HG02678 (cell line): ENCODE results near the gene UPK3BL2.
"Not testable (repeated sequence)": the region's sequence is repeated elsewhere in the genome, so short reads cannot be mapped to it uniquely, and the experiment has no call there.

ENCODE experiments used
- ATAC-seq: cut with Tn5 transposase; IDR thresholded peaks from one replicate; pipeline ENCODE4 v1.9.1; 2021; ENCODE audit warnings: mild to moderate bottlenecking, moderate library complexity; ENCODE audit not compliant: unreplicated experiment

The UPK3BL2 gene, protein sequence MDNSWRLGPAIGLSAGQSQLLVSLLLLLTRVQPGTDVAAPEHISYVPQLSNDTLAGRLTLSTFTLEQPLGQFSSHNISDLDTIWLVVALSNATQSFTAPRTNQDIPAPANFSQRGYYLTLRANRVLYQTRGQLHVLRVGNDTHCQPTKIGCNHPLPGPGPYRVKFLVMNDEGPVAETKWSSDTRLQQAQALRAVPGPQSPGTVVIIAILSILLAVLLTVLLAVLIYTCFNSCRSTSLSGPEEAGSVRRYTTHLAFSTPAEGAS

DNA sequence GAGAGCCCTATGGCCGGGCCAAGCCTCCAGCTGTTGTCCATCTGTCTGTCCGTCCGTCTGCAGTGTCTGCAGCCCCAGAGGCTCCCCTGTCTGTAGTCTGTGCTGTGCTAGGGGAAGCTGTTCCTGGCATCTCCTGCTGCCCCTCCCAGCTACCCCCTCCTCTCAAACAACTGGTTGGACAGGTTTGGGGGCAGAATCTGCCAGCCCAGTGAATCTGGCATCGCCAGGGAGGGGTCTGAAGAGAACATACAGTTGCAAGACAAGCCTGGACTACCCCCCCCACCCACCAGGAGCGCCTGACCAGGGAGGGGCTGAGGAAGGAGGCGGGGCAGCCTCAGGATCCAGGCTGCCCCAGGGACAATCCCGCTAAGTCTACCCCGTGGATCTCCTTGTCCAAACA lies at the start of gene UPK3BL2:
UPK3BL2 (minus strand) TSS at position 101 of the 400 bp plus-strand sequence; CDS start at position 41, 60 bp downstream.
- ATAC-seq, result not testable (repeated sequence)

DNA sequence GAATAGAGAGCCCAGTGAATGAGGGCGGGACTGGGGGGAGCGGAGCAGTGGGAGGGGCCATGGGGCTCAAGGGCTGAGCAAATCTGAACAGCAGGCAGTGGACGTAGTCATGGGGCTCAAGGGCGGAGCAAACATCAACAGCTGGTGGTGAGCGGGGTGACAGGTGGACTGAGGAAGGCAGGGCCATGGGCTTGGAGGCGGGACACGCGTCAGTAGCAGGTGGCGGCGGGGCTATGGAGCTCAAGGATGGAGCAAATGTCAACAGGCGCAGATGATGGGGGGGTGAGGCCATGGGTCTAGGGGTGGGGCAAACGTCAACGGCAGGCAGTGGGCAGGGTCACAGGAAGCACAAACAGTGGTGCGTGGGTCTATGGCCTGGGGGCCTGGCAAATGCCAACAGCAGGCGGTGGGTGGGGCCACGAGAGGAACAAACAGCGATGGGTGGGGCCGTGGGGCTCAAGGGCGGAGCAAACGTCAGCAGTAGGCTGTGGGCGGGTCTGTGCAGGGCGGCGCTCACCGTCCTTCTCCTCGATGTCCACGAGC lies 49.1 kb upstream of the UPK3BL2 start:
- ATAC-seq, result peak; percentile 53

DNA sequence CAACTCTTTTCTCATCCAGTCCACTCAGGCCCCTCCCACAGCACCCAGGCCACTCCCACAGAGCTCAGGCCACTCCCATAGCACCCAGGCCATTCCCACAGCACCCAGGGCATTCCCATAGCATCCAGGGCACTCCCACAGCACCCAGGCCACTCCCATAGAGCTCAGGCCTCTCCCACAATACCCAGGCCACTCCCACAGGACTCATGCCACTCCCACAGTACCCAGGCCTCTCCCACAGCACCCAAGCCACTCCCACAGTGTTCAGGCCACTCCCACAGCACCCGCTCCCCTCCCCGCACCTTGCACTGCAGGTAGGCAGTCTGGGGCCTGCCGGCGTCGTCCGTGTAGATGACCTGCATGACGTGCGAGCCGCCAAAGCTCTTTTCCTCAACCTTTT lies 46.4 kb upstream of the UPK3BL2 start:
- ATAC-seq, result peak; percentile 38

DNA sequence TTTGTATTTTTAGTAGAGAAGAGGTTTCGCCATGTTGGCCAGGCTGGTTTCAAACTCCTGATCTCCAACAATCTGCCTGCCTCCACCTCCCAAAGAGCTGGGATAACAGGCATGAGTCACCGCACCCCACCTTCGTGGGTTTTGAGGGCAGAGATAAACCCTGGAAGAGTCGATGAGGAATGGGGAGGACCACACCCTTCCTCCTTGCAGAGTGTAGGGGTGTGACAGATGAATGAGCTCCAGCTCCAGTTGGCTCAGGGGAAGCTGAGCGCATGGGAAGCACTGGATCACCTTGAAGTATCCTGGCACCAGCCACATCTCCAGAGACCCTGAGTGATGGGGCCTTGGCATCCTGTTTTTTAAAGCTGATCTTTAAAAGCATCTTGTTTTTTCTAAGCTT lies 40.0 kb upstream of the UPK3BL2 start:
- ATAC-seq, result not testable (repeated sequence)

DNA sequence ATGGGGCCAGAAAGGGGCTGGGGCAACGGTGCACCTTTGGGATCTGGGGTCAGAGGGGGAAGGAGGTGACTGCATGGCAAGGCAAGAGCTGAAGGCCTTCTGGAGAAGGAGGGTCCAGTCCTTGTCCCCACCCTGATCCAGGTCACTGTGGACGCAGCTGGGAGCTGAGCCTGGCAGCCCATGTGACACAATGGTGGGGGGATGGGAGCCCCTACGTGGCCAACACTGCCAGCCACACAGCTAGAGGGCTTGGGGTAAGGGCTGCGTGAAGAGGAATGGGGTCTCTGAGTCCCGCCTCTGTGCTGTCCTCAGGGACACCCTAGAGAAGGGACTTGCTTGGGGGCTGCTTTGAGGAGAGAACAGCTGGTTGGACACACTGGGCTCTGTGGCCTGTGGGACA lies 38.2 kb upstream of the UPK3BL2 start:
- ATAC-seq, result not testable (repeated sequence)

DNA sequence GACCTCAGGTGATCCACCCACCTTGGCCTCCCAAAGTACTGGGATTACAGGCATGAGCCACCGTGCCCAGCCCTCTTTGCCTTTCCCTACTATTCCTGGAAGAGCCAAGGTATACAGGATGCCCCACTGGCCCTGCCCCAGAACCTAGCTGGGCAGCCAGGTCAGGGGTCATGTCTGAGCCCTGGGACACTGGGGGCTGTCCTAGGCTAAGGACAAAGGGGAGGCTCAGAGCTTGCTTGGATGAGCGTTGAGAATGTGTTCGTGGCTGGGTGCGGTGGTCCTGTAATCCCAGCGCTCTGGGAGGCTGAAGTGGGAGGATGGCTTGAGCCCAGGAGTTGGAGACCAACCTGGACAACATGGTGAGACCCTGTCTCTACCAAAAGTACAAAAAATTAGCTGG lies 35.0 kb upstream of the UPK3BL2 start:
- not testable (repeated sequence) for ATAC-seq

DNA sequence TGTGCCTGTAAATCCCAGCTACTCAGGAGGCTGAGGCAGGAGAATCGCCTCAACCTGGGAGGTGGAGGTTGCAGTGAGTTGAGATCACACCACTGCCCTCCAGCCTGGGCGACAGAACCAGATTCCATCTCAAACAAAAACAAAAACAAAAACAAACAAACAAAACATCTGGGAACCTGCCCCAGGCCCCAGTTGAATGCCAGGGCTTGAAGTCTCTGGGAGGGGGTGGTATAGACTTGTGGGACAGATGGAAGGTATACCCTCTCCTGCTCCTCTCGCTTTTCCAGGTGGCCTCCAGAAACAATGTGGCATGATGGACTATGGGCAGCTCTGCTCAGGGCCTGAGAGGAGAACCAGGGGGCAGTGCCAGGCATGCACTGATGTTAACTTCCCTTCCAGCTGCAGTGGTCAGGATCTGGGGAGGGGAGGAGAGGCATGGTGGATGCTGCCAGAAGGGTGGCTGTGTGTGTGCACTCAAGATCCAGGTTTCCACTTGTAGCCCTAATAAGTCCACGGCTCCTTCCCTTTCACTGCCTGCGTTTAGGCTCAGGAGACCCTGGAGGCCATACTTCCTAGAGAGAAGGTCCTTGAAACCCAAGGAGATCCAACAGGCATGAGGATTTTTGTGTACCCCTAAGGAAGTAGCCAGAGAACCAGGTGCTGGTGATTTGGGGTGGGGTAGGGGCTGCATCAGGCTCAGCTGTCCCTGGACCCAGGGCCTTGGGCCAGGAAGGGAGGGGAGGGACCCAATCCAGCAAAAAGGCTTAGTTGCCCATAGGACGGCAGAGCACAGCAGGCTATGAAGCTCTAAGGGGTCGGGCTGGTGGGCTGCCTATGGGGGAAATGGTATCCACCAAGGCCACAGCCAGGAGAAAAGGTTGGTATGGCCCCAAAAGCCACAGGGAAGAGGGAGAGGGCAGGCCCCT lies 34.1 kb upstream of the UPK3BL2 start:
- not testable (repeated sequence) for ATAC-seq

DNA sequence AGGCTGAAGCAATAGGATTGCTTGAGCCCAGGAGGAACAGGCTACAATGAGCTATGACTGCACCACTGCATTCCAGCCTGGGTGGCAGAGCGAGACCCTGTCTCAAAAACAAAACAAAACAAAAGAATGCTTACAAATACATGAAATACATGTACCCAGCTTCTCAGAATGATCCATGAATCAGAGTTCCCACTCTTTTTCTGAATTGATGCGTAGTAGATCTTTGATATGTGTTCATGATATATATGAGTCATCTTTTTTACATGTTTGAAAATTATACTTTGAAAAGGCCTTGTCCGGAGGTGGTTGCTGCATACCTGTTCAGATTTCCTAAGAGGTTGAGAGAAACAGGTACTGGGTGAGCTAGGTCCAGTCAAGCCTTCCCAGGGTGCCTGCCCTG lies 32.9 kb upstream of the UPK3BL2 start:
- not testable (repeated sequence) for ATAC-seq

DNA sequence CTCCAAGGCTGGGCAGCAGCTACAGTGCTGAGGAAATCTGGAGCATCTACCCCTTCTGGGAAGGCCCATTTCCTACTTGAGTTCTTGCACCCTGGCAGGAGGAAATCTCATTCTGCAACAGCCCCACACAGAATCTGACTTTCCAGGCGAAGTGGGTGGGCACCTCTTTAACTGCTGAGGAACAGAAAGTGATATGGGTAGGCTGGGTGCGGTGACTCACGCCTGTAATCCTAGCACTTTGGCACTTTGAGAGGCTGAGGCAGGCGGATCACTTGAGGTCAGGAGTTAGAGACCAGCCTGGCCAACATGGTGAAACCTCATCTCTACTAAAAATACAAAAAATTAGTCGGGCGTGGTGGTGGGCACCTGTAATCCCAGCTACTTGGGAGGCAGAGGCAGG lies 31.1 kb upstream of the UPK3BL2 start:
- not testable (repeated sequence) for ATAC-seq

DNA sequence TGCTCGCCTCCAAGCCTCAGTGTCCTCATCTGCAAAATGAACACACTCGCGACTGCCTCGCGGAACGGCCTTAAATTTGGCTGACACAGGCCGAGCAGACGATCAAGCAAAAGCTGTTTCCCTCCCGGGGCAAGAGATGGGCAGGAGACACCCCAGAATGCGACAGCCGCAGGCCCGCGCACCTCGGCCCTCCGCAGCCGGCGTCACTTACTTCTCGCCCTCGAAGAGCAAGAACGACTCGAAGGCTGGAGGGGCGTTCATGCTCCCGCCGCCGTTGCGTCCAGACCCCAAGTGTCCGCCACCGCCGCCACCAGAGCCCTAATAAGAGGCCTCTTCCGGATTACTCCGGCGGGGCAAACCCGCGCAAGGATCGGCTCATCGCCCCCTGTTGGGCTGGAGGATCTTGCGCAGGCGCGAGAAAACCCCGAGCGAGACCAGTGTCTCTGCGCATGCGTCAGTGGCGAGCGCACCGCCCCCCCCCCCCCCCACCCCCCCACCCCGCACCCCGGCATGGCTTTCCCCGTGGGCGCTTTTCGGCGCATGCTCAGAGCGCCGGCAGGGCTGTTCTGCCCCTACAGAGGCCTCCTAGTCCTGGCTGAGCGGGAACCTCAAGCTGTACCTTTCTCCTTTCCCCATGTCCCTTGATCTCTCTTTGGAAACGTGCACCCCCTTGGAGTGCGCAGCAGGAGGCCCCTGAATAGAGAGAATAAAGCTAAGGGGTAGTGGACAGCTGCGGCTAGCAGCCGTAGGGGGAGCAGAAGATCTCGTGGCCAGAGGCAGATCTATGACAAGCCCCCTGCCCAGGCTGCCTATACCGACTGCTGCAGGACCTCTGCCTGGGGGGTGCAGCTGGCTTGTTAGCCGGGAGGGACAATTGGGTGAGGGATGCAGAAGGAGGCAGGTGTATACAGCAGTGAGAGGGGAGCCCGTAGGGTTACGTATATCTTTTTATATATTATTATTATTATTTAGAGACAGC lies 29.1 kb upstream of the UPK3BL2 start, which contains the start of gene POLR2J3:
POLR2J3 (minus strand) TSS at position 323 of the 979 bp plus-strand sequence; CDS start at position 261, 62 bp downstream.
- ATAC-seq, result peak; percentile 94

DNA sequence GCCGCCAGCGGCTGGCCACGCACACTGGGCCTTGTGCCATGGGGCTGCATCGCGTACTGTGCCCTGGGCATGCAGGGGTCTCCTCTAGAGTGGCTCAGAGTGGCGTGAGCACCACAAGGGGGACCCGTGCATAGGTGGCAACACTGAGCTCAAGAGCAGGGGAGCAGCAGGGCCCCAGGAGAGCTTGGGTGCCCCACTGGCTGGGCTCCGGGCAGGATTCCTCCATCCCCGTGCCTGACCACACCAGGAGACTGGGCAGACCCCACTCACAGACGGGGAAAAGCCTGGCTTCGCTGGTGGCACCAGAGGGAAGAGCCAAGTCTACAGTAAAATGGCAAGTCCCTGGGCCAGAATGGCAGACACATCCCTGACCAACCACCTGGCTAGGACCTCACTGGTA lies 25.1 kb upstream of the UPK3BL2 start:
- not testable (repeated sequence) for ATAC-seq

DNA sequence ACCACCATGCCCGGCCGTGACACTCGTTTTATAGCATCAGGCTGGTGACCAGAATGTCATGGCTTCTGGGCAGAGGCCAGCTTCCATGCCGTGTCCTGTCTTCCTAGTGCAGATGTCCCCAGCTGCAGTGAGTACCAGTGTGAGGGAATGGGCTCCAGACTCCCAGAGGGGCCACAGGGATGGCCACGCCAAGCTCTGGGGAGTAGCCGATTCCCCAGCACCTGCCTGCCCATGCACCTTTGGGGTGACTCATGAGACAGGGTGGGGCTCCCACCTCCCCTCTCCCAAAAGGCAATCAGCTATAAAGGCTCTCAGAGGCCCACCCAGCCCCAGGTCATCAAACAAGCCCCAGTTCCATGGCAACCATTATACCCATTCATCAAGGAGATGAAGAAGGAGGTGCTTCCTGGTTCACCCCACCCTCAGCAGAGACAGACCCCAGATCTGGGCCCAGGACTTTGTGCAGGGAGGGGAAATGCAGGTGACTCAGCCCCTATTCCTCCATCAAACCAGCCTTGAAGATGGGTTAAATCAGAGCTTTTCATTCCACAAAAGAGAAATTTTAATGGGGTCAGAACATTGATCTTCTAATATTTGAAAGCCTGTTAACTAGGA lies 7.4 kb upstream of the UPK3BL2 start, which contains the start of gene SPDYE2:
SPDYE2 (plus strand) TSS at position 419 of the 615 bp plus-strand sequence. CDS start 2,030 bp downstream, outside the sequence.
- ATAC-seq, result not testable (repeated sequence)

DNA sequence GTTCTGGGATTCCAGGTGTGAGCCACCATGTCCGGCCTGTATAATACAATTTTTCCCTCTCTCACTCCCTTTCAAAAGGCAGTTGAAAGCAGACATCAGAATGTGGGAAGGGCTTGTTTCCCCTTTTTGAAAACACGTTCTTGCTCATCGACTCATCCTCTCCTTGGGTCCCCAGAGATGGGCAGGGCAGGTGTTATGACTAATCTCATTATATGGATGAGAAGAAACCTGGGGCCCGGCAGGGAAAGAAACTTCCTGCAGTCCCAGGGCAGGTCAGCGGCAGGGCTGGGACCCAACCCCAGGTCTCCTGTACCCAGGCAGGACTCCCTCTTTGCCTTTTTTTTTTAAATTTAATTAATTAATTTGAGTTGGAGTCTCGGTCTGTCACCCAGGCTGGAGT lies 2.9 kb upstream of the UPK3BL2 start:
- ATAC-seq, result peak; percentile 84

DNA sequence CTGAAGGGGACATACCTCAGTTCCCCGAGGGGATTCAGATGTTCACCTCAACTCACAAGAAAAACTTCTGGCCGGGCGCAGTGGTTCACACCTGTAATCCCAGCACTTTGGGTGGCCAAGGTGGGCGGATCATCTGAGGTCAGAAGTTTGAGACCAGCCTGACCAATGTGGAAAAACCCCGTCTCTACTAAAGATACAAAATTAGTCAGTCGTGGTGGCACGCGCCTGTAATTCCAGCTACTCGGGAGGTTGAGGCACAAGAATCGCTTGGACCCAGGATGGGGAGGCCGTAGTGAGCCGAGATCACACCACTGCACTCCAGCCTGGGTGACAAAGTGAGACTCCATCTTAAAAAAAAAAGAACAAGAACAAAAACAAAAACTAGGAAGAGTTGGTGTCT lies 1.8 kb upstream of the UPK3BL2 start:
- ATAC-seq, result not testable (repeated sequence)

DNA sequence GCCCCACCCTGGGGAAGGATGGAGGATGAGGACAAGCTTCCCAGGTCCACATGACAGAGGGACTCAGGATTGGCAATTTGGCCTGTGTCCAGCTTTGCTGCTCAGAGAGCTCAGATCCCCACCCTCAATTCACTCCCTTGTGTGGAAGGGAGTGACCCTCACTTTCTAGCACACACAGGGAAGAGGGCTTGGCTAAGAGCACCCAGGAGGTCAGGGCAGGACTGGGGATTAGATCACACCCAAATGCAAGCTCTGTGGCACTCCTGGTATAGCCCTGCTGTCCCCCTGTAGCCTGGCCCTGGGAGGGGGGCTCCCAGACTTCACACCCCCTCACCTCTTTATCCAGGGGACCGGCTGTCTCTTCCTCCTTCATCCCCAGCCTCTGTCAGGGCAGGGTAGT lies 876 bp upstream of the UPK3BL2 start:
- not testable (repeated sequence) for ATAC-seq

DNA sequence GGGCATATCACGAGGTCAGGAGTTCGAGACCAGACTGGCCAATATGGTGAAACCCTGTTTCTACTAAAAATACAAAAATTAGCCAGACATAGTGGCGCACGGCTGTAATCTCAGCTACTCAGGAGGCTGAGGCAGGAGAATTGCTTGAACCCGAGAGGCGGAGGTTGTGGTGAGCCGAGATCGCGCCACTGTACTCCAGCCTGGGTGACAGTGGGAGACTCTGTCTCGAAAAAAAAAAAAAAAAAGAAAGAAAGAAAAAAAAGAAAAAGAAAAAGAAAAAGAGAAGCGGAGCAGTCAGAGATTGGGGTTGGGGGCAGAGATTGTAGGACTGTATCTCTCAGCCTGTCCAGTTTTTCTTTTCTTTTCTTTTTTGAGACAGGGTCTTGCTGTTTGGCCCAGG lies 725 bp downstream of the UPK3BL2 start:
- not testable (repeated sequence) for ATAC-seq

DNA sequence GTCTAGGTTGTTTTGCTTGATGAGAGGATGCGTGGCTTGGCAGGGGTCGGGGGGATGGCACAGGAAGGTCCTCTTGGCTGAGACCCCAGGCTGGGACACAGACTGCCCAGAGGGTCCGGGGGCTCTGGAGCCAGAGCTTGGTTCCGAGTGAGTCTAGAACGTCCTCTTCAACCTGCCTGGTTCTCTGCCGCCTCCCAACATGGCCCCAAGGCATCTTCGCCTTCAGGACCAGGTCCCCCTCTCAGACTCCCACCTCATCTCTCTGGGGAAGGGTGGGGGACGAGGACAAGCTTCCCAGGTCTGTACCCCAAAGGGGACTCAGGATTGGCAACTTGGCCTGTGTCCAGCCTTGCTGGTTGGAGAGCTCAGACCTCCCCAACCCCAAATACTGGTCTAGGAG lies 1.4 kb downstream of the UPK3BL2 start:
- not testable (repeated sequence) for ATAC-seq

DNA sequence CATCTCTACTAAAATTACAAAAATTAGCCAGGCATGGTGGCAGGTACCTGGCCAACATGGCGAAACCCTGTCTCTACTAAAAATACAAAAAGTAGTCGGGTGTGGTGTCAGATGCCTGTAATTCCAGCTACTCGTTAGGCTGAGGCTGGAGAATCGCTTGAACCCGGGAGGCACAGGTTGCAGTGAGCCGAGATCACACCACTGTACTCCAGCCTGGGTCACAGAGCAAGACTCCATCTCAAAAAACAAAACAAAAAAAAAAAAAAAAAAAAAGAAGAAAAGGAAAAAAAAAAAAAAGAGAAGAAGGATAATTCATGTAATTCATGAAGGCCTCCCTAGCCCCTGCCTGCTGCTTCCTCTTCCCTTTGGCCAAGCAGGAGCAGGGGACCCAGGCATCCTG lies 2.9 kb downstream of the UPK3BL2 start:
- not testable (repeated sequence) for ATAC-seq

DNA sequence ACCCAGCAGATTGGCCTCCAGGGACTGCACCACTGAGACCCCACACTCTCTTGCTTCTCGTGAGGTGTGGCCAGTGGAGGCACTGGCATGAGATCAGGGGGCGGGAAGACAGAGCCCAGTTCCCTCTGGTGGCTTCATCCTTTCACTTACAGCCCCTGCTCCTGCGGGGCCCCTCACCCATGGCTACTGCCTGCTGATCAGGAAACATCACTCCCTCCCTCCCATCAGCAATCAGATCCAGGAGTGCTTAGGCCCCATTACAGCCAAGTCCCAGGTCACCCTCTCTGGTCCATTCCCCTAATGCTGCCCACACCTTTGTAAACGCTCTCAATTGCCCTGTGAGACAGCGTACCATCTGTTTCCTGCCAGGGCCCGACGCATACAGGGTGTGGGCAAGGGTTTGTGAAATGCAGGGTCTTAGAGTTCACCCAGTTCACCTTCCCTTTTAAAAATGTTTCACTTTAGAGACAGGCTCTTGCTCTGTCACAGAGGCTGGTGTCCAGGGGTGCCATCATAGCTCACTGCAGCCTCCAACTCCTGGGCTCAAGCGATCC lies 8.4 kb downstream of the UPK3BL2 start:
- ATAC-seq, result not testable (repeated sequence)
